ENCODE measurements around the gene ICE2. TPM values are rescaled to one million over a fixed set of nuclear protein-coding genes. Genes with fewer than 3 reads are reported as not detected.

The ICE2 gene
- polyA plus RNA-seq, 1 of the 3 experiments (the other 2 are of a cell fraction) = 19.0 TPM

- no peaks in the 10 kb centered on the region for H4K20me1 ChIP-seq (ENCODE audit: insufficient read depth)
Observed at GRCh38 chr15:60527456-60527855, 48.5 kb upstream of the ICE2 start.

More at GRCh38 chr15:60527456-60527855, 48.5 kb upstream of the ICE2 start:
- Histone ChIP-seq H3K9me3 (no peaks in the 10 kb centered on the region), H3K27ac (ENCODE audit: low read depth in 2 of 2, low read length in 1 of 2) (no peak overlapping the region), H3K9ac (no peak overlapping the region), H3K79me2 (ENCODE audit: insufficient read depth) (no peaks in the 10 kb centered on the region), H3K4me2 (no peak overlapping the region), H3K4me3 (ENCODE audit: low read depth in 2 of 2, low read length in 1 of 2) (no peak overlapping the region), H3F3A (replicated peaks; ENCODE audit: insufficient read depth) (no peaks in the 10 kb centered on the region), H3K9me2 (no peaks in the 10 kb centered on the region), H3K36me3 (replicated peaks in 1 of 2; ENCODE audit: control insufficient read depth in 1 of 2, insufficient read depth in 2 of 2, low read length in 1 of 2) (no peaks in the 10 kb centered on the region), H3K4me1 (ENCODE audit: control insufficient read depth in 1 of 2, insufficient read depth in 2 of 2, low read depth in 1 of 2, low read length in 1 of 2) (peaks cover 0 to 20% of the 10 kb centered on the region in 2 experiments; a peak in 2 of 4 replicates), H3K27me3 (ENCODE audit: insufficient read depth) (no peaks in the 10 kb centered on the region), H2AFZ (ENCODE audit: low read depth) (no peak overlapping the region)
- ChIA-PET POLR2A (no interaction called here), CTCF (interaction anchor here (1.4 to 2.4 kb wide), 4 partner anchors 10 to 1308 kb away, joined by 3 to 5 read pairs (median 4); no protein-coding TSS in a partner anchor)
- no peak for TF ChIP-seq FOSL2 (IDR thresholded peaks at IDR 0.05; ENCODE audit: borderline replicate concordance, low read depth)
- no peak for TF ChIP-seq RCOR1 (IDR thresholded peaks at IDR 0.05; ENCODE audit: low read length)
- TF ChIP-seq SIN3A (IDR thresholded peaks at IDR 0.05; ENCODE audit: borderline replicate concordance, low read depth, low read length) = no peak
- no peak for TF ChIP-seq FOXM1 (IDR thresholded peaks at IDR 0.05; ENCODE audit: low read depth)
- no peak for TF ChIP-seq MXI1 (IDR thresholded peaks at IDR 0.05; ENCODE audit: low read depth, low read length)
- no peak for TF ChIP-seq GABPA (IDR thresholded peaks at IDR 0.05; ENCODE audit: low read depth)
- TF ChIP-seq, protein P1, sequence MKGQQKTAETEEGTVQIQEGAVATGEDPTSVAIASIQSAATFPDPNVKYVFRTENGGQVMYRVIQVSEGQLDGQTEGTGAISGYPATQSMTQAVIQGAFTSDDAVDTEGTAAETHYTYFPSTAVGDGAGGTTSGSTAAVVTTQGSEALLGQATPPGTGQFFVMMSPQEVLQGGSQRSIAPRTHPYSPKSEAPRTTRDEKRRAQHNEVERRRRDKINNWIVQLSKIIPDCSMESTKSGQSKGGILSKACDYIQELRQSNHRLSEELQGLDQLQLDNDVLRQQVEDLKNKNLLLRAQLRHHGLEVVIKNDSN (IDR thresholded peaks at IDR 0.05; ENCODE audit: borderline replicate concordance, low read depth) = no peak
- no peak for TF ChIP-seq REST (IDR thresholded peaks at IDR 0.05; ENCODE audit: low read depth, low read length)
- TF ChIP-seq PBX3 (IDR thresholded peaks at IDR 0.05) = no peak
- TF ChIP-seq RAD21 (IDR thresholded peaks at IDR 0.05; ENCODE audit: low read length) = no peak
- no peak for TF ChIP-seq USF2 (IDR thresholded peaks at IDR 0.05; ENCODE audit: borderline replicate concordance, low read depth, low read length)
- no peak for TF ChIP-seq CHD2 (IDR thresholded peaks at IDR 0.05; ENCODE audit: low read length, partially characterized antibody)
- no peak for TF ChIP-seq RFX5 (IDR thresholded peaks at IDR 0.05; ENCODE audit: low read length)
- TF ChIP-seq NFIC (IDR thresholded peaks at IDR 0.05; ENCODE audit: borderline replicate concordance) = no peak
- TF ChIP-seq NRF1 (IDR thresholded peaks at IDR 0.05; ENCODE audit: low read depth, low read length) = no peak
- TF ChIP-seq CTCF (IDR thresholded peaks at IDR 0.05) = no peak
- WGBS (ENCODE audit: low lambda C conversion rate) = 70% methylated on average over 4 of the region's 4 CpGs
- no peak for DNase-seq
